HL-60 (cell line): ENCODE results near the gene DNASE1L1.

Source experiments
- DNase-seq, 2 experiments: peaks; one replicate each; pipeline ENCODE4 v3.0.0-alpha.2; 2010 to 2020; ENCODE audit warnings: low read depth in 1 of 2, low spot score in 1 of 2
- H3K27ac ChIP-seq: fragments of 250-450 bp; sonication (Bioruptor Pico); replicated peaks from 2 replicates; pipeline ENCODE4 v1.5.1; 2020; ENCODE audit warnings: mild to moderate bottlenecking, moderate library complexity
- H3K27me3 ChIP-seq: fragments of 250-450 bp; sonication (Bioruptor Pico); 2 replicates; pipeline ENCODE4 v1.5.1; 2021; ENCODE audit warnings: mild to moderate bottlenecking, moderate library complexity; ENCODE audit not compliant: insufficient read depth, poor library complexity, severe bottlenecking
- H3K4me3 ChIP-seq: replicated peaks from 2 replicates; pipeline ENCODE4 v1.5.1; 2011; ENCODE audit warnings: mild to moderate bottlenecking, control low read depth, low read length; ENCODE audit not compliant: insufficient read depth
- CTCF ChIP-seq: IDR thresholded peaks from one replicate; pipeline ENCODE4 v1.5.1; 2011; ENCODE audit warnings: low read length, control low read depth, inconsistent platforms; ENCODE audit not compliant: insufficient read depth
- GABPA ChIP-seq: IDR thresholded peaks from 2 replicates; pipeline ENCODE4 v1.6.1; 2012; ENCODE audit warnings: low read depth
- POLR2AphosphoS5 ChIP-seq: IDR thresholded peaks from 2 replicates; pipeline ENCODE4 v1.6.1; 2012; ENCODE audit warnings: low read depth
- REST ChIP-seq: IDR thresholded peaks from 2 replicates; pipeline ENCODE4 v1.6.1; 2012; ENCODE audit warnings: low read depth; ENCODE audit not compliant: insufficient replicate concordance
- SPI1 ChIP-seq: IDR thresholded peaks from 2 replicates; pipeline ENCODE4 v1.6.1; 2012; ENCODE audit warnings: low read depth, mild to moderate bottlenecking, borderline replicate concordance

DNASE1L1 gene

GRCh38 chrX:154437971-154438893, 29.2 kb upstream of the DNASE1L1 start:
- H3K4me3 ChIP-seq = peak overlapping the region; percentile 90
- TF ChIP-seq CTCF = no peak
- no peak for TF ChIP-seq GABPA
- no peak for TF ChIP-seq POLR2AphosphoS5
- no peak for TF ChIP-seq SPI1
- no peak for TF ChIP-seq REST
- no peak overlapping the region for H3K27ac ChIP-seq
- no peaks in the 10 kb centered on the region for H3K27me3 ChIP-seq
- DNase-seq = no peak

GRCh38 chrX:154436983-154437752, 28.1 kb upstream of the DNASE1L1 start, which contains the start of gene GDI1:
Gene GDI1 (plus strand): TSS chrX:154437154. CDS start chrX:154437255, 101 bp downstream.
- H3K27me3 ChIP-seq = no peaks in the 10 kb centered on the region
- H3K4me3 ChIP-seq = peak within 1 kb of the TSS; percentile 90
- DNase-seq = no peak
- TF ChIP-seq REST (no peak), POLR2AphosphoS5 (no peak)
- peak within 1 kb of the TSS; percentile 21; the same call in 1 of the 2 replicates for H3K27ac ChIP-seq

GRCh38 chrX:154436374-154436982, 27.4 kb upstream of the DNASE1L1 start:
- TF ChIP-seq POLR2AphosphoS5 (0 out of 2 replicates have a peak, but pooled peaks have one; percentile 6), CTCF (no peak)
- no peaks in the 10 kb centered on the region for H3K27me3 ChIP-seq
- DNase-seq = no peak
- H3K4me3 ChIP-seq = peak overlapping the region; percentile 30; the same call in 1 of the 2 replicates
- H3K27ac ChIP-seq = 0 out of 2 replicates have a peak overlapping the region, but pooled peaks have one; percentile 21

- TF ChIP-seq POLR2AphosphoS5 (no peak), SPI1 (no peak)
- DNase-seq = no peak
- Histone ChIP-seq H3K27me3 (no peaks in the 10 kb centered on the region), H3K27ac (no peak overlapping the region), H3K4me3 (no peak overlapping the region)
These were observed 26.2 kb upstream of the DNASE1L1 start for GRCh38 chrX:154435171-154435733.
